Astrocyte (in vitro differentiated cells and primary cell): ENCODE measurements around the gene RPAP2. TPM values are rescaled to one million over a fixed set of nuclear protein-coding genes. Genes with fewer than 3 reads are reported as not detected.

Experiments used
- total RNA-seq: library from RNA; stranded (reverse); gene quantifications from 2 replicates; pipeline ENCODE4 v1.2.1, GENCODE V29; 2021

RPAP2 gene
- total RNA-seq, 1 donor from 2014 or later = 23.0 TPM

Other genes with a start within 250 kb of the RPAP2 start
- not detected in 2 replicates for gene SETSIP, start 223.6 kb upstream of the RPAP2 start, total RNA-seq
- 1.4 and 1.8 TPM in 2 replicates for gene BTBD8, start 218.7 kb upstream of the RPAP2 start, total RNA-seq
- not detected in 2 replicates for gene C1orf146, start 81.1 kb upstream of the RPAP2 start, total RNA-seq
- 13.3 and 13.5 TPM in 2 replicates for gene GLMN, start 72 bp upstream of the RPAP2 start, total RNA-seq
- gene GFI1, start 187.9 kb downstream of the RPAP2 start, total RNA-seq = 0.48 and 0.89 TPM in 2 replicates